ENCODE measurements around the gene TBX21.

TBX21 gene

DNA sequence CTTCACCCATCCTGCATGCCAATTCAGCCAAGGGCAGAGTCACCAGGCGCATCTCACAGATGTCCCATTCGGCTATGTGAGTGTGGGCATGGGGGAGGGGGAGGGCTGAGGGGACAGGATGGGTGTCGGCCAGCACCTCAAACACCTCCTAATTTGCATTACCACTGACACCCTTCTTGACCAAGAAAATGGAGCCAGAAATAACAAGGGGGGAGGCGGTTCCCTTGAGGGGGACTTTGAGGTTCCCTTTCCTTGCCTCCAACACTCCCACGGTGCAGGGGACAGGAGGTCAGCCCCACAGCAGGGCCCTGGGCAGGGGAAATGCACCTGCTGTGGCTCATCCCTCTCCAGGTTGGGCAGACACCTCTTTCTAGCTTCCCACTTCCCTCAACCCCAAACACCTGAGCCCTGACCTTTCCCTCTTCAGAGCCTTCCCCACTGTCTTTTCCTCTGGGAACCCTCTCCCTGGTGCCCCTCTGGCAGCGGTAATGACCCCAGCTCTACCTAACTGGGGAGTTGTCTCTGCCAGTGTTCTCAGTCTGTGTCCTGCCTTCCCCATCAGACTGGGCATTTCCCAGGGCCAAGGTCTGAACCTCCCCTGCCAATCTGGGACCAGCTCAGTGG lies 18.2 kb upstream of the TBX21 start:
- ATAC-seq: no peak
- no peak for TF ChIP-seq GLIS3 (CRISPR knock-in tag; IDR thresholded peaks at IDR 0.05)
- TF ChIP-seq CSDC2 (CRISPR knock-in tag; IDR thresholded peaks at IDR 0.05): no peak
- no peak for TF ChIP-seq ZNF8 (CRISPR knock-in tag; IDR thresholded peaks at IDR 0.05)
- no peak for TF ChIP-seq PPARA (CRISPR knock-in tag; IDR thresholded peaks at IDR 0.05; ENCODE audit: borderline replicate concordance)
- TF ChIP-seq PATZ1 (CRISPR knock-in tag; IDR thresholded peaks at IDR 0.05; ENCODE audit: borderline replicate concordance): no peak
- no peak for TF ChIP-seq POU6F1 (CRISPR knock-in tag; IDR thresholded peaks at IDR 0.05; ENCODE audit: borderline replicate concordance, low read depth)
- no peak for TF ChIP-seq ZNF565 (CRISPR knock-in tag; conservative IDR thresholded peaks at IDR 0.05; ENCODE audit: low read depth)
- no peak for TF ChIP-seq BACH2 (CRISPR knock-in tag; IDR thresholded peaks at IDR 0.05; ENCODE audit: borderline replicate concordance)
- no peak for TF ChIP-seq ZFP3 (CRISPR knock-in tag; IDR thresholded peaks at IDR 0.05)
- no peak for TF ChIP-seq ZC3H10 (CRISPR knock-in tag; IDR thresholded peaks at IDR 0.05)
- TF ChIP-seq, protein P1, sequence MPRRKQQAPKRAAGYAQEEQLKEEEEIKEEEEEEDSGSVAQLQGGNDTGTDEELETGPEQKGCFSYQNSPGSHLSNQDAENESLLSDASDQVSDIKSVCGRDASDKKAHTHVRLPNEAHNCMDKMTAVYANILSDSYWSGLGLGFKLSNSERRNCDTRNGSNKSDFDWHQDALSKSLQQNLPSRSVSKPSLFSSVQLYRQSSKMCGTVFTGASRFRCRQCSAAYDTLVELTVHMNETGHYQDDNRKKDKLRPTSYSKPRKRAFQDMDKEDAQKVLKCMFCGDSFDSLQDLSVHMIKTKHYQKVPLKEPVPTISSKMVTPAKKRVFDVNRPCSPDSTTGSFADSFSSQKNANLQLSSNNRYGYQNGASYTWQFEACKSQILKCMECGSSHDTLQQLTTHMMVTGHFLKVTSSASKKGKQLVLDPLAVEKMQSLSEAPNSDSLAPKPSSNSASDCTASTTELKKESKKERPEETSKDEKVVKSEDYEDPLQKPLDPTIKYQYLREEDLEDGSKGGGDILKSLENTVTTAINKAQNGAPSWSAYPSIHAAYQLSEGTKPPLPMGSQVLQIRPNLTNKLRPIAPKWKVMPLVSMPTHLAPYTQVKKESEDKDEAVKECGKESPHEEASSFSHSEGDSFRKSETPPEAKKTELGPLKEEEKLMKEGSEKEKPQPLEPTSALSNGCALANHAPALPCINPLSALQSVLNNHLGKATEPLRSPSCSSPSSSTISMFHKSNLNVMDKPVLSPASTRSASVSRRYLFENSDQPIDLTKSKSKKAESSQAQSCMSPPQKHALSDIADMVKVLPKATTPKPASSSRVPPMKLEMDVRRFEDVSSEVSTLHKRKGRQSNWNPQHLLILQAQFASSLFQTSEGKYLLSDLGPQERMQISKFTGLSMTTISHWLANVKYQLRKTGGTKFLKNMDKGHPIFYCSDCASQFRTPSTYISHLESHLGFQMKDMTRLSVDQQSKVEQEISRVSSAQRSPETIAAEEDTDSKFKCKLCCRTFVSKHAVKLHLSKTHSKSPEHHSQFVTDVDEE (CRISPR knock-in tag; IDR thresholded peaks at IDR 0.05): no peak
- no peak for TF ChIP-seq ISL1 (CRISPR knock-in tag; IDR thresholded peaks at IDR 0.05)
- TF ChIP-seq RARB (CRISPR knock-in tag; IDR thresholded peaks at IDR 0.05): no peak
- TF ChIP-seq ESRRG (CRISPR knock-in tag; IDR thresholded peaks at IDR 0.05): no peak
- no peak for TF ChIP-seq ZFP30 (CRISPR knock-in tag; IDR thresholded peaks at IDR 0.05)

GRCh38 chr17:47715669-47716325 lies 17.2 kb upstream of the TBX21 start:
- no peak for ATAC-seq
- TF ChIP-seq ZFP3 (CRISPR knock-in tag; IDR thresholded peaks at IDR 0.05) (no peak), ARNTL (CRISPR knock-in tag; IDR thresholded peaks at IDR 0.05; ENCODE audit: borderline replicate concordance, low read depth) (no peak), TOX (CRISPR knock-in tag; IDR thresholded peaks at IDR 0.05; ENCODE audit: borderline replicate concordance) (no peak), ZNF70 (CRISPR knock-in tag; IDR thresholded peaks at IDR 0.05) (no peak), CSDC2 (CRISPR knock-in tag; IDR thresholded peaks at IDR 0.05) (no peak), POU6F1 (CRISPR knock-in tag; IDR thresholded peaks at IDR 0.05; ENCODE audit: borderline replicate concordance, low read depth) (no peak), ZC3H10 (CRISPR knock-in tag; IDR thresholded peaks at IDR 0.05) (no peak), SNAI2 (CRISPR knock-in tag; IDR thresholded peaks at IDR 0.05) (no peak), TCF4 (CRISPR knock-in tag; IDR thresholded peaks at IDR 0.05; ENCODE audit: borderline replicate concordance) (no peak), GLIS3 (CRISPR knock-in tag; IDR thresholded peaks at IDR 0.05) (no peak), OSR1 (CRISPR knock-in tag; IDR thresholded peaks at IDR 0.05) (no peak), PATZ1 (CRISPR knock-in tag; IDR thresholded peaks at IDR 0.05; ENCODE audit: borderline replicate concordance) (no peak), ZNF8 (CRISPR knock-in tag; IDR thresholded peaks at IDR 0.05) (no peak)
- TF ChIP-seq, protein P1 (CRISPR knock-in tag; IDR thresholded peaks at IDR 0.05): no peak

All from SK-N-SH treated with all-trans-retinoic acid at 6 μM for 48 hours (cell line).